HG02938 (cell line): ENCODE data around the gene NFATC2.
"Not testable (repeated sequence)": the region's sequence is repeated elsewhere in the genome, so short reads cannot be mapped to it uniquely, and the experiment has no call there.

Source experiments
- ATAC-seq: cut with Tn5 transposase; IDR thresholded peaks from one replicate; pipeline ENCODE4 v1.9.1; 2021; ENCODE audit warnings: mild to moderate bottlenecking, moderate library complexity; ENCODE audit not compliant: unreplicated experiment

NFATC2 gene

GRCh38 chr20:51363813-51364212 is 178.7 kb downstream of the NFATC2 start:
- no peak for ATAC-seq

DNA sequence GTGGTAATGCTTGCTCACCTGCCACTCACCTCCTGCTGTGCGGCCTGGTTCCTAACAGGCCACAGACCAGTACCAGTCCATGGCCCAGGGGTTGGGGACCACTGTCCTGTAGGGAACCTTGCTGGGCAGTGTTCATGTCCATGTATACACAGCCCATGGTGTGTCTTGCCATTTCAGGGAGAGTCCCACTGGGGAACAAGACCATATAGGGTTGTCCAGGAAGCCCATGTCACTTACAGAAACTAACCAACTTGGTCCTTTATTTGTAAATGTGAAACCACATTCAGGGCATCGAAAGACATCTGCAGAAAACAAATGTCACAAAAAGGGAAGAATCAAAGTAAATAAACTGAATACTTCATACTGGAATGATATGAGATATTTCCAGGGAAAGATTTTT is 179.1 kb downstream of the NFATC2 start:
- no peak for ATAC-seq

- no peak for ATAC-seq
Observed at GRCh38 chr20:51362254-51362653, 180.3 kb downstream of the NFATC2 start.

DNA sequence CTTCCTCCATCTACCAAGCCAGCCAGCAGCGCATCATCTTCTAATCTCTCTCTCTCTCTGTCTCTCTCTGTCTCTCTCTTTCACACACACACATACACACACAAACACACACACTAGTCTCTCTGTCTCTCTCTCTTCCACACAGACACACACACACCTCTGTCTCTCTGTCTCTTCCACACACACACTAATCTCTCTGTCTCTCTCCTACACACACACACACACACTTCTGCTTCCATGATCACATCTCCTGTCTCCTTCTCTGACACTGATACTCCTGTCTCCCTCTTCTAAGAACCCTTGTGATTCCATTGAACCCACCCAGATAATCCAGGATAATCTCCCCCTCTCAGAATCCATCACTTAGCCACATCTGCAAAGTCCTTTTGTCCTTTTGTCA is 181.3 kb downstream of the NFATC2 start:
- no peak for ATAC-seq

GRCh38 chr20:51360451-51361201 is 181.9 kb downstream of the NFATC2 start:
- ATAC-seq, result no peak

GRCh38 chr20:51359947-51360346 is 182.6 kb downstream of the NFATC2 start:
- no peak for ATAC-seq

- no peak for ATAC-seq
Observed at GRCh38 chr20:51359401-51359800, 183.1 kb downstream of the NFATC2 start.

DNA sequence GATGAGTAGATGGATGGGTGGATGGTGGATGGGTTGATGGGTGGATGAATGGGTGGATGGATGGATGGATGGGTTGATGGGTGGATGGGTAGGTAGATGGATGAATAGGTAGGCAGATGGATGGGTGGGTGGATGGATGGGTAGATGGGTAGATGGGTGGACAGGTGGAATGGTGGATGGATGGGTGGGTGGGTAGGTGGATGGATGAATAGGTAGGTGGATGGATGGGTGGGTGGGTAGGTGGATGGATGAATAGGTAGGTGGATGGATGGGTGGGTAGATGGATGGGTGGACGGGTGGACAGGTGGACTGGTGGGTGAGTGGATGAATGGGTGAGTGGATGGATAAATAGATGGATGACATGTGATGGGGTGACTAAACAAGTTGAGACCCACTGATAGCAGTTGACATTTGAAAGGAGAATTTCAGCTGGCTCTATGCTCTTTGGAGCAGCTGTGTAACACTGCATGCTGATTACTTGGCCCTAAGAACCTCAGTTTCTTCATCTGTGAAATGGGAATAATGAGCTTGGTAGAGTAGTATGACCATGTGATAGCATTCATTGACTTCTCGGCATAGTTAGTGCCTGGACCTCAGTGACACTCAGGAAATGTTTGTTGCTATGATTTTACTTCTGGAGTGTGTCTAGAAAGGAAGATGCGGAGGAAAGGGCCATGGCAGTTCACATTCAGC is 184.3 kb downstream of the NFATC2 start:
- no peak for ATAC-seq

DNA sequence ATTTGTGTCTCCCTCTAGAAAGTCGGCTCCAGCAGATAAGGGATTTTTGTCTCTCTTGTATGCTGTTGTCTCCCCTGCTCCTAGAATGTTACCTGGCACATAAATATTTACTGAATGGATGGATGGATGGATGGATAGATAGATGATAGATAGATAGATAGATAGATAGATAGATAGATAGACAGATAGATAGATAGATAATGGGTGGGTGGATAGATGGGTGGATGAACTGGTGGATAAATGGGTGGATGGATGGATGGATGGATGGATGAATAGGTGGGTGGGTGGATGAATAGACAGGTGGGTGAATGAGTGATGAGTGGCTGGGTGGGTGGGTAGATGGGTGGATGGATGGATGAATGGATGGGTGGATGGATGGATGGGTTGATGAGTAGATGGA is 185.0 kb downstream of the NFATC2 start:
- no peak for ATAC-seq

GRCh38 chr20:51356871-51357270 is 185.6 kb downstream of the NFATC2 start:
- no peak for ATAC-seq

GRCh38 chr20:51354769-51355319 is 187.7 kb downstream of the NFATC2 start:
- ATAC-seq, result no peak

- no peak for ATAC-seq
Observed at GRCh38 chr20:51354191-51354768, 188.2 kb downstream of the NFATC2 start.

DNA sequence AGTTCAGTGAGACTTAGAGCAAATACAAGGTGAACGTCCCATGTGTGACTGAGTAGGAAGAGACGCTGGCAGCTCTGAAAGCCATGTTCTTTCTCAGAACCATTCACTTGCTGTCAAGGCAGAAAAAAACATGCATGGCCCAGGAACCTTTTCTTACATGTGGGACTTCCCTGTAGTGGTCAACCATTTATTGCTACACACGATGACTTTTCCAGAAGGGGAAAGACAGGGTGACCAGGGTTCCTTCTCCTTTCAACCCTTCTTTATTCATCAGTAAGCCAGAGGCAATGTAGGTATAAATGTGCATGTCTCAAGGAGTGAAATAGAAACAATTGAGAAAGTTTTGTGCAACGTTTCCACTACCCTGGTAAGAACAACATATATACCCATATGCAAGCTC is 189.0 kb downstream of the NFATC2 start:
- no peak for ATAC-seq

DNA sequence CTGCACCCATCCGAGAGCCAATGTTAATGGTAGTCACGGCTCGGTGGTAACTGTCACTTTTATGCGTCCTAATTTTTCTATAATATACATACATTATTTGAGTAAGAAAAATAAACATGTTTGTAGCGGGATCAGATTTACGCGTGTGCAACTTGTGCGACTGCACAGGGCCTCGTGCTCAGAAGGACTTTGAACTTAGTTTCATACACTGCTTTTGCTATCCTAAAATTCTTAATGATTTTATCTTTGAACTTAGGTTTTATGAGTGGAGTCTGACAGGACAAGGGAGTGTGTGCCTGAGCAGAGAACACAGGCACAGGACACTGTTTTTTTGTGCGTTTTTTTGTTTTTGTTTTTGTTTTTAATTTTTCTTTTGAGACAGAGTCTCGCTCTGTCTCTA is 189.7 kb downstream of the NFATC2 start:
- no peak for ATAC-seq

DNA sequence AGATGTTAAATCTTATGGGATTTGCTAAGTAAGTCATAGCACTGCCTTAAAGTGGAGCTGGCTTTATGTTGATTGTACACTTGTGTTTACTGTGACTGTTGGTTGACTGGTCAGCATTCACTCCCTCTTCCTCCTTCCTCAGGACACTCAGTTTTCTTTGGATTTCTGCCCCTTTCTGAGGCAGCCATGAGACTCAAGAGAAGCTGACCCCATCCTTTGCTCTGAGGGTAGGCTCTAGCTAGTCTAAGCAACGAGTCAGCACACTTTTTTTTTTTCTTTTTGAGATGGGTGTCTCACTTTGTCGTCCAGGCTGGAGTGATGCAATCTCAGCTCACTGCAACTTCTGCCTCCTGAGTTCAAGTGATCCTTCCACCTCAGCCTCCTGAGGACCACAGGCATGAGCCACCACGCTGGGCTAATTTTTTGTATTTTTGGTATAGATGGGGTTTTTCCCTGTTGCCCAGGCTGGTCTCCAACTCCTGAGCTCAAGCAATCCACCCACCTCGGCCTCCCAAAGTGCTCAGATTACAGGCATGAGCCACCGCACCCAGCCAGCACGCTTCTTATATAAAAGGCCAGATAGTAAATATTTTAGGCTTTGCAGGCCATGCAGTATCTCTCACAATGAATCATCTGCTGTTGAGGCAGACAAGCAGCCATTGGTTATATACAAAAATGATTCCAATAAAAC is 191.4 kb downstream of the NFATC2 start:
- ATAC-seq, result no peak

GRCh38 chr20:51348876-51349275 is 193.6 kb downstream of the NFATC2 start:
- ATAC-seq, result no peak

- ATAC-seq, result no peak
Observed at GRCh38 chr20:51347831-51348230, 194.7 kb downstream of the NFATC2 start.

DNA sequence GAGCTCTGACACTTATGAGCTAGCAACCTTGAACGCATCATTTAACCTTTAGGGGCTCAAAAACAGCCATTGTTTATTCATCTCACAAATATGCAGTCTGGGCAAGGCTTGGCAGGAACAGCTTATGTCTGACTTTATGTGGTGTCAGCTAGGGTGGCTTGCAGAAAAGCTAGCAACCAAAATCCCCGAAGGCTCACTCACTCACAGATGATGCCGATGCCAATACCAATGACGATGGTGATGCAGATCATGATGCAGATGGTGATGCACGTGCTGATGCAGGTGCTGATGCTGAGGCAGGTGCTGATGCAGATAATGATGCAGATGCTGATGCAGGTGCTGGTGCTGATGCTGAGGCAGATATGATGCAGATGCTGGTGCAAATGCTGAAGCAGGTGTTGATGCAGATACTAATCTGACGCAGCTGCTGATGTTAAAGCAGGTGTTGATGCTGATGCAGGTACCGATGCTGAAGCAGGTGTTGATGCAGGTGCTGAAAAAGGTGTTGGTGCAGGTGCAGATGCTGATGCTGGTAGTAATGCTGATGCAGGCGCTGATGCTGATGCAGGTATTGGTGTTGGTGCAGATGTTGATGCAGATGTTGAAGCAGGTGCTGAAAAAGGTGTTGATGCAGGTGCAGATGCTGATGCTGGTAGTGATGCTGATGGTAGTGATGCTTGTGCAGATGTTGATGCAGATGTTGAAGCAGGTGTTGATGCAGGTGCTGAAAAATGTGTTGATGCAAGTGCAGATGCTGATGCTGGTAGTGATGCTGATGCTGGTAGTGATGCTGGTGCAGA is 195.6 kb downstream of the NFATC2 start:
- no peak for ATAC-seq

DNA sequence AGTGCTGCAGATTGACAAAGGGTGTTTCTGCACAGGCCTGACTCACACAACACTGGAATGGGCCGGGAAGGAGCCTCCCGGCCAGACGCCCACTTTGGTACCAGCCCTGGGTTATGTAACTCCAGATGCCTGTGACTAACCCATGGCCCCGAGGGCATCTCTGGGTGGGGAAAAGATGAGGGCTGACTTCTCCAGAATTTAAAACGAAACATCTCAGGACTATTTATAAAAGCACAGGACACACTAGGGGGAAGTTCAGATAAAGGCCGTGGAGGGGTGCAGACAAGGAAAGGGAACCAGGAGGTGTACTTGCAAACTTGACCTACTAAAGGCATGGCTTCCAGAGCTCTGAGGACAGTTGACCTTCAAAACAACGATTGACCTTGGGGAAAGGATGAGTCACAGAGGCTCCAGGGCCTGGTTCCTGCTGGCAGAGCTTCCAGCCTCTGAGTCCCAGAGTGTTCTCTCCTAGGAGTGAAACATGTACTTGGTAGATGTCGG is 196.9 kb downstream of the NFATC2 start:
- no peak for ATAC-seq

DNA sequence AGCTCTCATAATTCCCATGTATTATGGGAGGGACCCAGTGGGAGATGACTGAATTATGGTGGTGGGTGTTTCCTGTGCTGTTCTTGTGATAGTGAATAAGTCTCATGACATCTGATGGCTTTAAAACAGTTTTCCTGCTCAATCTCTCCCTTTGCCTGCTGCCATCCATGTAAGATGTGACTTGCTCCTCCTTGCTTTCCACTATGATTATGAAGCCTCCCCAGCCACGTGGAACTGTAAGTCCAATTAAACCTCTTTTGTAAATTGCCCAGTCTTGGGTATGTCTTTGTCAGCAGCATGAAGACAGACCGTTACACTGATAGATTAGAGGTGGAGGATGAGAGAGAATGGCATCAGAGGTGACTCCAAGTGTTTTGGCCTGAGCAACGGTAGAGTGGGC is 198.7 kb downstream of the NFATC2 start:
- not testable (repeated sequence) for ATAC-seq
